ENCODE measurements around the gene NIPAL3. TPM values are rescaled to one million over a fixed set of nuclear protein-coding genes. Genes with fewer than 3 reads are reported as not detected.

NIPAL3 gene
- total RNA-seq, 1 experiment from 2014 or later: 55.8 TPM

DNA sequence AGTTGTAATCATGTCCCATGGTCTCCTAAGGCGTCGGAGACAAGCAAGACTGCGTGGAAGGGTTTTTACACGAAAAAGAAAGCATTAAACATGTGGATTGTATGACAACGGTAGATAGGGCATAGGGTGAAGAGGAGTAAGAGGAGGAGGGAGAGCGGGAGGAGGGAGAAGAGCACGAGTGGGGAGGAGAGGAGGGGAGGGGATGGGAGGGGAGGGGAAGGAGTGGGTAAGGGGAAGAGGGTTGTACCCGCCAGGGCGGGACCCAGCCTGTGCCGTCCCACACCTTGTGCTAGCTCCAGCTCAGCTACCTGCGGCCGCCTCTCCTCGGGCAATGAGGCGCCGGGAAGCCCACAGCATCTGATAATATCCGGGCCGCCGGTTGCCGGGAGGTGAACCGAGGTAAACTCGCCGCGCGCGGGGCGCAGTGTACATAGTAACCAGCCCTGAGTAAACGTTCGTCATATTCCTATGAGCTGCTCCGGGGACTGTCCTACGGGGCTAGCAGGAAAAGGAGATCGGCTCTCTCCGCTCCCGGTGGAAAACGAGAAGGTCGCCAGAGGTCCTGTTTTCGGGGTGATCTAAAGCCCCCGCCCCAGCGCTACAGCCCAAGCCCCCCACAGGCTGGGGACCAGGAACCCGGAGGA lies 86.6 kb downstream of the NIPAL3 start:
- TF ChIP-seq, protein P1, sequence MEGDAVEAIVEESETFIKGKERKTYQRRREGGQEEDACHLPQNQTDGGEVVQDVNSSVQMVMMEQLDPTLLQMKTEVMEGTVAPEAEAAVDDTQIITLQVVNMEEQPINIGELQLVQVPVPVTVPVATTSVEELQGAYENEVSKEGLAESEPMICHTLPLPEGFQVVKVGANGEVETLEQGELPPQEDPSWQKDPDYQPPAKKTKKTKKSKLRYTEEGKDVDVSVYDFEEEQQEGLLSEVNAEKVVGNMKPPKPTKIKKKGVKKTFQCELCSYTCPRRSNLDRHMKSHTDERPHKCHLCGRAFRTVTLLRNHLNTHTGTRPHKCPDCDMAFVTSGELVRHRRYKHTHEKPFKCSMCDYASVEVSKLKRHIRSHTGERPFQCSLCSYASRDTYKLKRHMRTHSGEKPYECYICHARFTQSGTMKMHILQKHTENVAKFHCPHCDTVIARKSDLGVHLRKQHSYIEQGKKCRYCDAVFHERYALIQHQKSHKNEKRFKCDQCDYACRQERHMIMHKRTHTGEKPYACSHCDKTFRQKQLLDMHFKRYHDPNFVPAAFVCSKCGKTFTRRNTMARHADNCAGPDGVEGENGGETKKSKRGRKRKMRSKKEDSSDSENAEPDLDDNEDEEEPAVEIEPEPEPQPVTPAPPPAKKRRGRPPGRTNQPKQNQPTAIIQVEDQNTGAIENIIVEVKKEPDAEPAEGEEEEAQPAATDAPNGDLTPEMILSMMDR (IDR thresholded peaks at IDR 0.05; ENCODE audit: unreplicated experiment): no peak
- H3K4me3 Mint-ChIP-seq (ENCODE audit: unreplicated experiment): peak overlapping the region; percentile 76
- DNase-seq (ENCODE audit: unreplicated experiment): peak; percentile 50
- POLR2A ChIA-PET: interaction anchor here (0.6 to 5.2 kb wide), 15 partner anchors 8 to 1431 kb away, joined by 3 to 70 read pairs (median 5); partner anchors contain the start of genes NIPAL3 and STPG1
- CTCF ChIA-PET: interaction anchor here (0.6 to 1.0 kb wide), 3 partner anchors 44 to 751 kb away, joined by 3 to 4 read pairs (median 3); no protein-coding TSS in a partner anchor
- H3K27ac Mint-ChIP-seq (ENCODE audit: low read depth, unreplicated experiment): peak overlapping the region; percentile 59
- BruUV-seq (replicated peaks): no TSS peak
- H3K36me3 Mint-ChIP-seq (ENCODE audit: insufficient read depth, unreplicated experiment): peaks cover 7% of the 10 kb centered on the region
- no peaks in the 10 kb centered on the region for H3K9me3 Mint-ChIP-seq (ENCODE audit: unreplicated experiment)
- intact Hi-C loops (cut with micrococcal nuclease): loop anchor here (5.0 kb wide), 1 partner anchor 85 kb away; the partner anchor contains the start of gene NIPAL3
- H3K27me3 Mint-ChIP-seq (ENCODE audit: insufficient read depth, unreplicated experiment): no peaks in the 10 kb centered on the region
- H3K4me1 Mint-ChIP-seq (ENCODE audit: insufficient read depth, unreplicated experiment): peaks cover 14% of the 10 kb centered on the region

DNA sequence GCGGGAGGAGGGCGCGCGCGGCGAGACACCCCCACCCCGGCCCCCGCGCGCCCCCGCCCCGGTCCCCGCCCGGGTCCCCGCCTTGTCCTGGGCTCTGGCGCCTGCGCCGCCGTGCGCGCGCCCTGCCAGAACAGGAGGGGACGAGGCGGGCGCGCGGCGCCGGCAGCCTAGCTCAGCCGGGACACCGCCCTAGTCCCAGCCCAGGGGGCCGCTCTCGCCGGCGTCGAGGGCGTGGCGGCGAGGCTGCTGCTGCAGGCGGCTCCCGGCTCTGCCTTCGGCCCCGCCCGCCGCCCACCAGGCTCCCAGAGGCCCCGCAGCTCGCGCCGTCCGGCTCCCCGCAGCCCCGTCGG lies 87.1 kb downstream of the NIPAL3 start, which contains the start of gene RCAN3:
RCAN3 (plus strand) TSS at position 128 of the 350 bp plus-strand sequence. CDS start 11,537 bp downstream, outside the sequence.
- peak within 1 kb of the TSS; percentile 59 for H3K27ac Mint-ChIP-seq (ENCODE audit: low read depth, unreplicated experiment)
- H3K27me3 Mint-ChIP-seq (ENCODE audit: insufficient read depth, unreplicated experiment): no peaks in the 10 kb centered on the region
- intact Hi-C loops (cut with micrococcal nuclease): loop anchor here (5.0 kb wide), 1 partner anchor 85 kb away; the partner anchor contains the start of gene NIPAL3
- ChIA-PET CTCF (no interaction called here), POLR2A (interaction anchor here (0.6 to 5.2 kb wide), 11 partner anchors 9 to 457 kb away, joined by 3 to 70 read pairs (median 8); partner anchors contain the start of genes NIPAL3 and STPG1)
- no TSS peak for BruUV-seq (replicated peaks)
- H3K9me3 Mint-ChIP-seq (ENCODE audit: unreplicated experiment): no peaks in the 10 kb centered on the region
- TF ChIP-seq, protein P1 (IDR thresholded peaks at IDR 0.05; ENCODE audit: unreplicated experiment): no peak
- H3K4me1 Mint-ChIP-seq (ENCODE audit: insufficient read depth, unreplicated experiment): peaks cover 16% of the 10 kb centered on the region
- peaks cover 7% of the 10 kb centered on the region for H3K36me3 Mint-ChIP-seq (ENCODE audit: insufficient read depth, unreplicated experiment)
- DNase-seq (ENCODE audit: unreplicated experiment): peak; percentile 81
- peak within 1 kb of the TSS; percentile 76 for H3K4me3 Mint-ChIP-seq (ENCODE audit: unreplicated experiment)

DNA sequence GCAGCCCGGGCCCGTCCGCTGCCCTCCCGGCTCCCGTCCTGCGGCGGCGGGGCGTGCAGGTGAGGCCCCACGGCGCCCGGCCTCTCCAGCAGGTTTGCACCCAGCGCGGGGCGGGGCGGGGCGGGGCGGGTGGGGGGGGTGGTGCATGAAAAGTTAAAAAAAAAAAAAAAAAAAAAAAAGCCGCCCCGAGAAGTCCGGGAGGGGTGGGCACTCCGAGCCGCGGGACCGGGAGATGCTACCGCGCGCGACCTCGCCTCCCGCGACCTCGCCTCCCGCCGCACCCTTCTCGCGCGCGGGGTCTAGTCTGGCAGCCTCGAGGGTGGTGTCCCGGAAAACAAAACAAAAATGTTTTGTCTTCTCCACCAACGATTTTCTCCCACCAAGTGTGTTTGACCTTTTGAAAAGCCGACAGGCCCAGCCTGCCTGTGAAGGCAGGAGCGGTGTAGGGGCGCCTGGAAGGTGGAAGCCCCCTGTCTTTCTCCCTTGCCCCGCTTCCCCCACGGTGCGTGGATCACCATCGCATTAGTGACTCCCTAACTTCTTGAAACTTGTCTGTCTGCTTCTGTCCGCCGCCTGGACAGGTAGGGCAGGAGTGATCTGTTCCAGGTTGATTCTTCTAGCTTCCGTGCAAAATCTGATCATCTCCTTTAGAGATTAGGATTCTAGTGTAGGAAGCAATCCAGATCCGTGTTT lies 87.6 kb downstream of the NIPAL3 start:
- Mint-ChIP-seq H3K9me3 (ENCODE audit: unreplicated experiment) (no peaks in the 10 kb centered on the region), H3K4me3 (ENCODE audit: unreplicated experiment) (peak overlapping the region; percentile 76), H3K27ac (ENCODE audit: low read depth, unreplicated experiment) (peak overlapping the region; percentile 20), H3K27me3 (ENCODE audit: insufficient read depth, unreplicated experiment) (no peaks in the 10 kb centered on the region), H3K36me3 (ENCODE audit: insufficient read depth, unreplicated experiment) (peaks cover 7% of the 10 kb centered on the region), H3K4me1 (ENCODE audit: insufficient read depth, unreplicated experiment) (peaks cover 16% of the 10 kb centered on the region)
- DNase-seq (ENCODE audit: unreplicated experiment): peak; percentile 12
- intact Hi-C loops (cut with micrococcal nuclease): loop anchor here (5.0 kb wide), 1 partner anchor 86 kb away; the partner anchor contains the start of gene NIPAL3
- BruUV-seq (replicated peaks): no TSS peak
- ChIA-PET CTCF (interaction anchor here (0.8 to 1.1 kb wide), 2 partner anchors 11 to 12 kb away, joined by 3 to 4 read pairs; no protein-coding TSS in a partner anchor), POLR2A (interaction anchor here (0.5 to 5.2 kb wide), 12 partner anchors 11 to 114 kb away, joined by 3 to 70 read pairs (median 6); partner anchors contain the start of genes NIPAL3 and STPG1)
- TF ChIP-seq, protein P1 (IDR thresholded peaks at IDR 0.05; ENCODE audit: unreplicated experiment): no peak

All from MCF 10A (cell line).